ENCODE measurements around the gene PADI1.

Gene PADI1

DNA sequence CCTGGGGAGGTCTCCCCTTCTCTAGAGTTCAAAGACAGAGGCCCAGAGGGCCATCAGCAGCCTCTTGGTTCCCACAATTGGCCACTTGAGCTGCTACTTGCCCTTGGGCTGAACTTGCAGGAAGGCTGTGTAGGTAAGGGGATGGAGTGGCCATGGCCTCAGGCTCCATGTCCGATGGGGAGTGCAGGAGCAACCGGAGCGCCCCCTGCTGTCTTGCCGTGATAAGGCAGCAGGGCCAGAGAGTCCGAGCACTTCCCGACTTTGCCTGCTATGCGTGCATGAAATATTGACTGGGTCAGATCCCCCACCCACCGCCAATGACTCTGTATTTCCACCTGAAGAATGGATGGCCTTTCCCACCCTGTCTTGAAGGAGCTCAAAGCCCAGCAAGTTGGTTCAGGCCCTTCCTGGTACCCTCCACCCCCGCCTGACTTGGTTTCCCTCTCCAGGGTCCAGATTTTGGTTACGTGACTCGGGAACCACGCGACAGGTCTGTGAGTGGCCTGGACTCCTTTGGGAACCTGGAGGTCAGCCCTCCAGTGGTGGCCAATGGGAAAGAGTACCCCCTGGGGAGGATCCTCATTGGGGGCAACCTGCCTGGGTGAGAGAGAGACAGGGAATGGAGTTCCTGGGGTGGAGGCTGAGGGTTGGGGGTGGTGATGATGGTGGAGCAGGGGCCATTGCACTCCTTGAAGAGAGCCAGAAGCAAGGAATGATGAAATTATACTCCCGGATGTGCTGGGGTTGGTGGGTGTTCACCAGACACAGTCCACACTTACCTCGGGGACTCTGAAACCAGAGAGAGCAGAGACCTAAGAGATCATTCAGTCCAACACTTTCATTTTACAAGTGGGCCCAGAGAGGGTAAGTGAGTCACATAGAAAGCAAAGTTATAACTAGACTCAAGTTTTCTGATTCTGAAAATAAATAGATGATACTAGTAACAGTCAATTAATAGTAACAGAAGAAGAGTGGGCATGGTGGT, 69.5 kb downstream of the PADI1 start:
- DNase-seq, result no peak

DNA sequence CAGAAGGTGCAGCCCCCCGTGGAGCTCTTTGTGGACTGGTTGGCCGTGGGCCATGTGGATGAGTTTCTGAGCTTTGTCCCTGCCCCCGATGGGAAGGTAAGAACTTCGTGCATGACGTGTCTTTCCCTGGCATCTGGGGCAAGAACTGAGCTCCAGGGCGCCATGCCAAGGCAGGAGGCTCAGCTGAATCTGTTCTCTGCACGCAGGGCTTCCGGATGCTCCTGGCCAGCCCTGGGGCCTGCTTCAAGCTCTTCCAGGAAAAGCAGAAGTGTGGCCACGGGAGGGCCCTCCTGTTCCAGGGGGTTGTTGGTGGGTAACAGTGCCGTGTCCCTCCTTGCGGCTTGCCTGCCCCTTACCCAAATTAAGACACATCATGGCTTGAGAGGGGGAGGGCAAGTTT, 71.6 kb downstream of the PADI1 start:
- DNase-seq, result no peak

DNA sequence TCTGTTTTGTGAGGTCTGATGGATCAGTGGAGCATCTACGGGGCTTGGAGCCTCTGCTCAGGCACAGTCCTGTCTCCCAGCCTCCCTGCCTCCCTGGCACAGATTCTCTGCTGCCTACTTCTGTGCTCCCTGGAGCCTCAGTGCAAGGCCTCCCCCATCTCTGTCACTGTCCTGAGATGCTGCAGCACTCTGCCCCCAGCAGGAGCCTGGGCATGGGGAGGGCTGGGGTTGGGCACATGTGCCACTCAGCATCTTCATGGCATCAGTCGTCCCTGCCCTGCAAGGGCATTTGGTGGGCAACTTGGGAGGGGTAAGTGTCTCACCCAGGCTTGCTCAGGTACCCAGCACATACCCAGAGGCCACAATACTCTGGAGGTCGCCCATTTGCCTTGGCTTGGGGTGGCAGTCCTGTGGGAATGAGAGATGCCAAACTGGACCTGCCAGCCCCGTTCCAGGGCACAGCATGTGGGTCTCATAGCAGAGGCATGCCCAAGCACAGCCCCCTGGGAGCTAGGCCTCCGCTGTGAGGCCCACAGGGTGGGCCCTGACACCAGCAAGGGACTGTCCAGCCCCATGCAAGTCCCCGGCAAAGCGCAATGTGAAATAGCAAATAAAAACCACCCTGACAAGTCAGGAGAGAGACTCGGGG, 72.7 kb downstream of the PADI1 start:
- no peak for DNase-seq

DNA sequence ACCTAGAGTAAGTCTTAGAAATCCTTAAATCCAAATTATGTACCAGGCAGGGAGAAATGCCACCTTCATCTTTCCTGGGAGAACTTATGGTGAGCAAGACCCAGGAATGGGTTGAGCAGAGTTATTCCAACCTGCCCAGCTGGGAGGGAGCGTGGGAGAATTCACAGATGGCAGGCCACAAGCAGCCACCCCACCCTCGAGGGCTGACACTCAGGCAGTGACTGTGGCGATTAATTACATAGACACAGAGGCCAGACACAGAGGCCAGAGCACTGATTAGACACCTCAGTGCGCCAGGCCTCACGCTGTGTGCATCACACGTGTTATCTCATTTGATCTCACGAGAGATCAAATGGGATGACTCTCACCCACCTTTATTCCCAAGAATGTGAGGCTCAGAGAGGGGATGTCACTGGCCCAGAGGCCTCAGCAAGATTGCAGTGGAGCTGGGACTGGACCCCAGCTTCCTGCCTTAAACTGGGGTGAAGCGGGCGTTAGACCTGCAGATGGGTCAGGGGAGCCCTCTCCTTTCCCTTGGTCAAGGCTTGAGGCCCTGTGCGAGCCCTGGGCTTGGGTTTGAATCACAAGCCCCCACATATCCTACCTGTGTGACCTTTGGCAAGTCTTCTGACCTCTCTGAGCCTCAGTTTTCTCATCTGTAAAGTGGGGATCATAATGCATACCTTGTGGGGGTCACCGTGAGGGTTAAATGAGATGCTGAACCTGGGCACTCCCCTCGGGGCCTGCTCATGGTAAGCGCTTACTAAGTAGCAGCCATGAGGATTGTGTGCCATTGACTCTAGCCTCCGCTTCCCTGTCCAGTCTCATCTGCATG, 74.3 kb downstream of the PADI1 start:
- DNase-seq, result no peak

DNA sequence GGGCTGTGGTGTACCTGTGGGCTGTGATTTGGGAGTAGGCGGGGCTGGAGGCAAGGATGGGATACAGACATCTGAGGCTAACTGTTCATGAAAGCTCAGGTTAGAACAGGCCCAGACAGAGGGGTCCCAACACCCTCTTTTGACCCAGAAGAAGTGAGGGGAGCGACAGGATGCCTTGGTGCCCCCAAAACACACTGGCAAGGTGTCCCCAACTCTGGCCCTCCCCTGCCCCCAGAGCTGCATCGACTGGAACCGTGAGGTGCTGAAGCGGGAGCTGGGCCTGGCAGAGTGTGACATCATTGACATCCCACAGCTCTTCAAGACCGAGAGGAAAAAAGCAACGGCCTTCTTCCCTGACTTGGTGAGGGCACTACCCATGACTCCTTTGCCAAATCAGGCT, 75.5 kb downstream of the PADI1 start:
- DNase-seq, result no peak

DNA sequence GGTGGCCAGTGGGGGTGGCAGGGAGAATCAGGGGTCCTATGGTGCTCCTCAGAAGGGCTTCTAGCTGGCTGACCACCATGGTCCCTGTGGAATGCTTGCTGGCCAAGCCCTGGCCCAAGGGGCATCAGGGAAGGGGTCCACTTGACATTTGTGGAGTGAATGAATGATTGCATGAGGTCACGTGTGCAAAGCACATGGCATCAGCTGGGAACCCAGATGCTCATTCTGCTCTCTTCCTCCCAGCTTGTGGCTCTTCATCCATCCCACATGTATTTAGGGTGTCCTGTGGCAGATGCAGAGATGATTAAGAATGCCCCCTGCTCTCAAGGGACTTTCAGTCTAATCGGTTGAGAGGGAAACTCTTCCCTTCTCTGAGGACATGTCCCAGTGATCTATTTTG, 76.0 kb downstream of the PADI1 start:
- DNase-seq, result no peak

DNA sequence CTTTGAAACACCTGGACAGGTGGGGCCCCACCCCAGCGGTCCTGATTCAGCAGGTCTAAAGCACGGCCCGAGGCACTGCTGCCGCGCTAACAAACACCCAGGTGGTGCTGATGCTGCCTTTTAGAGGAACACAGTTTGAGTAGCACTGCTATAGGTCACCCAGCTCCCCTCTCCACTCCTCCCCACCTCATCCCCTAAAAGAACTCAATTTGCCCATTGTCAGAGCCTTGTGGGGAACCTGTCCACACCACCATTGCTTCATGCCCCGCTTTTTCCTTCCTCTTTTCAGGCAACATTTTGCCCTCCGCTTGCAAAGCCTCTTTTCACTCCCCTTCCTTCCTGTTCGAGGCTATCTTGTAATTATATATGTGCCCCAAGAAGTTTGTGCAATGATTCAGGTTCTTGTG, 76.8 kb downstream of the PADI1 start:
- peak; percentile 93 for DNase-seq

DNA sequence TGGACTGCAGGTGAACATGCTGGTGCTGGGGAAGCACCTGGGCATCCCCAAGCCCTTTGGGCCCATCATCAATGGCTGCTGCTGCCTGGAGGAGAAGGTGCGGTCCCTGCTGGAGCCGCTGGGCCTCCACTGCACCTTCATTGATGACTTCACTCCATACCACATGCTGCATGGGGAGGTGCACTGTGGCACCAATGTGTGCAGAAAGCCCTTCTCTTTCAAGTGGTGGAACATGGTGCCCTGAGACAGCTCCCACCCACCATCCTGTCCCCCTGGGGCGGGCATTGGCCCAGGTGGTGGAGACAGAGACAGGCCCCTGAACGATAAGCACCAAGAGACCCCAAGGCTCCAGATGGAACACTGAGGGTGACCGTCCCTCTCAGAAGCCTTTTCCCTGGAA, 77.9 kb downstream of the PADI1 start:
- DNase-seq, result no peak

DNA sequence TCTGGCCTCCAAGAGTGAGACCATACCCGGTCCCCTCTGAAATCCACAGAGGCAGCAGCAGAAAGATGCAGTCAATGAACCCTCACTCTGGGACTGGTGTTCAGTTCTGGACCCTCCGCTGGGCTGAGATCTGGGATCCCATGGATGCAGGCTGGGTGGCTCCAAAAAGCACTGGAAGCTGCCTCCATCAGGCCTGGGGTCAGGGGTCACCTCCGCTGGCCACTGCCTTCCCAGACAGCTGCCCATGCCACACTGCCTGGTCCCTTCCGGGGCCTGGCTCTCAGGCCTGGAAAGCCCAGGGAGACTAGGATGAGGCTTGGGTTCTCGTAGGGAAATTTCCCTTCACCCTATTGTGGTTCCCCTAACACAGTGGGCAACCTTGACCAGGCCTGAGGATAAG, 81.7 kb downstream of the PADI1 start:
- DNase-seq, result no peak

DNA sequence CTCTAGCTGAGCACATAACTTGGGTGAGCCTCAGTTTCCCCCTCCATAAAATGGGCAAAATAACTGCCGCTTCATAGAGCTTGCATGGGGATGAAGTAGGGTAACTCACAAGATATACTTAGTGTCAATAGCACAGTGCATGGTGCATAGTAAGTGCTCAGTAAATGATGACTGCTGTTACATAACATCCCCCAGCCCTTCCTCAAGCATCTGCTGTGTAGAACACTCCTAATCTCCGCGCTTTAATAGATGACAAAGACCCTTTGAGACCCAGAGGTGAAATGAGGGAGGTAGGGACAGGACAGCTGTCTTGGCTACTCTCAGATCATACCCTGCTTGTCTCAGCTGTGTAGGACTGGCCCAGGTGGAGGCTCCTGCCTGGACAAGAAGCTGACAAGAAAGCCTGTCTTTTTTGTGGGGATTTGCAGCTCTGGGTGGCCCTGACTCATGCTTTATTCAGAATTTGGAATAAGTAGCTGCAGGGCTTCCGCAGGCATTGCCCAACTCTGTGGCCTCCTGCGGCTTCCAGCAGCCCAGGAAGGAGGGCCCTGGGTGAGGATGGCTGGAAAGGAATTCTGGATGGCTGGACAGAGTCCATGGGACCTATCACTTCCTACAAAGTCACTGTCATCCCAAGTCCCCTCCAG, 82.3 kb downstream of the PADI1 start:
- no peak for DNase-seq

DNA sequence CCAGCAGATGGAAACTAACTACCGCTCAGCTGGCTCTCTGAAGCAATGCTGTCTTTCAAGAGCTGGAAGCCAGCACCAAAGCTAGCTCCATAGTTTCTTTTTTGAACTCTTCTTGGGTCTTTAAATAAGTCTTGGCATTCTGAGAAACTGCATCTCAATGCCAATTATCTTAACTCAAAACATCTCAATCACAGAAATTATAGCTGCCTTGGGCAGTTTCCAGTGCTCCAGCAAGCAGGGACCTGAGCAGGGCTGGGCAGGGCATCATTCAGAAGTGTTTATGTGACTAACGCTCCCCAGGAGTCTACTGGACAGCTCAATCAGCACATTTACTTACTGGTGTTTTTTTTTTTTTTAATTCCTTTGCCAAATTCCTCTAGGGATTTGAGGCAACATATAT, 84.8 kb downstream of the PADI1 start:
- DNase-seq, result no peak

DNA sequence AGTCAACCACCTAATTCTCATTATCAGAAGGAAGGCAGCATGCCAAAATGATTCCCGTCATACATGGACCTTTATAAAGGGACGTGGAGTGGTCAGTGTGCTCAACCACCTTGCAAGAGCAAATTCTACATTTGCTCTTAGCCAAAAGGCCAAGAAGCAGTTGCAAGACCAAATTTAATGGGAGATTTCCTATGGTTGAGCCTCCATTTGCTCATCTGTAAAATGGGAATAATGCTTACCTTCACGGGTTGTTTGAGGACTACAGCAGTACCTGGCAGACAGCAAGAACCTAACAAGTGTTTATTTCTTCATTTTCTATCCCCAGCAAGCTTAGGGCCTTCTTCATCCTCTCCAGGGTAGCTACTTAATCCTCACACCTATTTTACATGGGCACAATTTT, 85.6 kb downstream of the PADI1 start:
- DNase-seq, result no peak

DNA sequence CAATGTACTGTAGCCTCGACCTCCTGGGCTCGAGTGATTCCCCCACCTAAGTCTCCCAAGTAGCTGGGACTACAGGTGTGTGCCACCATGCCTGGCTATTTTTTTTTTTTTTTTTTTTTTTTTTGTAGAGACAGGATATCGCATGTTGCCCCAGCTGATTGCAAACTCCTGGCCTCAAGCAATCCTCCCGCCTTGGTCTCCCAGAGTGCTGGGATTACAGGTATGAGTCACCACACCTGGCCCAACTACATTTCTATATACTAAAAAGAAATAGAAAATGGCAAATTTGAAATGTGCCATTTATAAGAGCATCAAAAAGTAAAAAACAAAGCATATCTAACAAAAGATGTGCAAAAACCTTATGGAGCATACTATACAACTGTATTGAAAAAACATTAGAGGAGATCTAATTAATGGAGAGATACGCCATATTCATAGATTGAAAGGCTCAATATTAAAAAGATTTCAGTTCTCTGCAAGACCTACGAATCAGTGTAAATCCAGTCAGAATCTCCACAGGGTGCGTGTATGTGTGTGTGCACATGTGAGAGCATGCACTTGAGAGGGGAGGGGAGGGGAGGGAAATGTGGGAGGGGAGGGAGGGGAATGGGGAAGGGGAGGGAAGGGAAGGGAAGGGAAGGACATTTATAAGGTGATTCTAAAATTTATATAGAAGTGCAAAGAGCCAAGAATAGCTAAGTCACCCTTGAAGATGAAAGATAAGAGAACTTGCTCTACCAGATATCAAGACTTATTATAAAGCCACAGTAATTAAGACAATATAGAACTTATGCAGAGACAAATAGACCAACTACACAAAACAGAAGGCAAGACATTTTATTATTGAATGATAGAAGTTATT, 87.6 kb downstream of the PADI1 start:
- DNase-seq, result no peak

DNA sequence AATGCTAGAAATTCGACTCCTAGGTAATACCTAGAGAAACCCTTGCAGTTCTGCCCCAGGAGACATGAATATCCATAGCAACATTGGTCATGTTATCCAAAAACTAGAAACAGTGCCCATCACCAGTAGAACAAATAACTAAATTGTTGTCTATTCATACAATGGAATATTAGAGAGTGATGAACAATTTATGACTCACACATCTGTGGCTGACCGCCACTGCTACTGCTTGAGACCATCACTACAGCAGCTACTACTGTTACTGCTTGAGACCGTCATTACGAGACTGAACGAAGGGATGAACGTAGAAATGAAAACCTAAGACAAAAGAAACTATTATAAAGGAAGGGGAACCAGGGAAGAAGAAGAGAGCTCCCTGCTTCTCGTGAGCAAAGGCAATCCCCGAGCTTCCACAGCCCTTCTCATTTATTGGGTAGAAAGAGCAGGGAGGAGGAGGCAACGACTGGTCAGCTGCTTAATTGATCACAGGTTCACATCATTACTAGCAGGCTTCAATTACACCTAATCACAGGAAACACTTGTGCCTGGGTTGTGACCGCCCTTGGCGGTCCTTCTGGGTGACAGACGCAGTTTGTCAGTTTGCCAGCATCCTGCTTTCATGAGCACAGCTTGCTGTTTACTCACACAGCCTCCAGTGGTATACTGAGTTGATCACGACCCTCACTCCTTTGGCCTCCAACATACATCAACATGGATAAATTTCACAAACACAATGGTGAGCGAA, 88.9 kb downstream of the PADI1 start:
- DNase-seq, result no peak

DNA sequence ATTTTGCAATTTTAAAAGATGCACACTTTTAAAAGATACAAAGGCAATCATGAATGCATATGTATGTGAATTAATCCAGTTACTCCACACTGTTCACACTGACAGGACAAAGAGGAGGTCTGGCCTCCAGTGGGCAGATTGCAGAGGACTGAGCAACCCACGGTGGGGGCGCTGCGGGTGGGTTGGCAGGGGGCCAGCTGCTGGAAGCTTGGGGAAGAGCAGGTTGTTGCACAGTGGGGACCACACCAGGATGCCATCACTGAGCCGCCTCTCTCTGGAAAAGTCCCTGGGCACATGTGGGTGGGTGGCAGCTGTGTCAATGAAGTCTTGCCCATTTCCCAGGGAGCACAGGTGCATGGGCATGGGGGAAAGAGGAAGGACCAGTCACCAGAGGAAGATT, 90.4 kb downstream of the PADI1 start:
- DNase-seq, result no peak
